GM21447 (cell line): ENCODE results near the gene TBC1D23.
"Not testable (repeated sequence)": the region's sequence is repeated elsewhere in the genome, so short reads cannot be mapped to it uniquely, and the experiment has no call there.

Experiments used
- ATAC-seq: cut with Tn5 transposase; IDR thresholded peaks from one replicate; pipeline ENCODE4 v1.9.1; 2021; ENCODE audit not compliant: unreplicated experiment

TBC1D23 gene

DNA sequence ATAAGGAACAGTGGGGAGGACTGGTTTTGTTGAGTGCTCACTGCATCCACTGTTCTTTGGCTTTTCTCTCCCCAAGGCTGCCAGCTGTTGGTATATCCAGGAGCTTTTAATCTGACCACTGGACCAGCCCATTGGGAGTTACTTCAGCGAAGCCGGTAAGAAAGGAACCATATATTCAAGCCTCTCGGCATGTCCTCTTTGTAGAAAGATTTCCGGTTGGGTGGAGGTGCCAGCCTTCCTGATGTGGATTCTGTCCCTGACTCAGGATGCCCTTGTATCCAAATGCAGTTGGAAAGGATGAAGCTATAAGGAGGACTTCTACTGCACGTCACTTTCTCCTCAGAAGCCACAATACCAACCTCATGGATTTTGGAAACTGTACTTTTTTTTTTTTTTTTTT lies 87.9 kb downstream of the TBC1D23 start:
- ATAC-seq = no peak

DNA sequence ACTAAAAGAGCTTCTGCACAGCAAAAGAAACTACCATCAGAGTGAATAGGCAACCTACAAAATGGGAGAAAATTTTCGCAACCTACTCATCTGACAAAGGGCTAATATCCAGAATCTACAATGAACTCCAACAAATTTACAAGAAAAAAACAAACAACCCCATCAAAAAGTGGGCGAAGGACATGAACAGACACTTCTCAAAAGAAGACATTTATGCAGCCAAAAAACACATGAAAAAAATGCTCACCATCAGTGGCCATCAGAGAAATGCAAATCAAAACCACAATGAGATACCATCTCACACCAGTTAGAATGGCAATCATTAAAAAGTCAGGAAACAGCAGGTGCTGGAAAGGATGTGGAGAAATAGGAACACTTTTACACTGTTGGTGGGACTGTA lies 91.0 kb downstream of the TBC1D23 start:
- not testable (repeated sequence) for ATAC-seq

DNA sequence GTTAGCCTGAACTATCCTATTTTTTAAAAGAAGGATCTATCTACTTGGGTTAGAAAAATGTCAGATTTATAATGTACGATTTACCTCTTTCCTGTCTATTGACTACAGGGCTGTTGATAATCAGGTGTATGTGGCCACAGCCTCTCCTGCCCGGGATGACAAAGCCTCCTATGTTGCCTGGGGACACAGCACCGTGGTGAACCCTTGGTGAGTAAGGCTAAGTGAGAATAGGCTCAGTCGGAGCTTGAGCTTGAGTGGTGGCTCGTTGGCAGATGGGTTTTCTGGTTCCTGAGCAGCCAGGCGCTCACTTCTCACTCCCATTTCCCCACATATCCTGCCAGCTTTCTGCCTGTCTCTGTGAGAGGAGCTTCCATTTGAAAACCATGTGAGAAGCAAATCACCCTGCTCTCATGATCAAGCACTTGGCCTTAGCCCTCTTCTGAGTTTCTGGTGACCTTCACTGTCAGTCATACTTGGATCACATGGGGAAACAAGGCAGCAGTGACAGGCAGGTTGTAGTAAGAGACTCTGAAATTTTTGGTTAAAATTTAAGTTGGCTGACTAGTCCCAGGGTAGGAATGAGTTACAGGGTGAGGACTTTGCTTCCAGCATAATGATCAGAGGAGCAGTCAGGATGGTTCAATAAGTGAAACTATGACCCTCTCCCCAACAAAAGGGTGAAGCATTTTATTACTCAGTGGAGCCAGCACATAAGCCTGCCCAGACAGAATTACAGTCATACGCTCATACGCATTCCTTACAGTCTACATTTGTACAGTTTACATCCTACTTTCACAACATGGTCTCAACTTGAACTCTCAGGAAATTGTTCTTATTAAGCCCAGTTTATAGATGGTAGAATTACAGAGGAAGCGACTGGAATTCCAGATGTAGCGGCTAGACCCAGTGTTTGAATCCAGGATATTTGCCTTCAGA lies 91.8 kb downstream of the TBC1D23 start:
- ATAC-seq = no peak

DNA sequence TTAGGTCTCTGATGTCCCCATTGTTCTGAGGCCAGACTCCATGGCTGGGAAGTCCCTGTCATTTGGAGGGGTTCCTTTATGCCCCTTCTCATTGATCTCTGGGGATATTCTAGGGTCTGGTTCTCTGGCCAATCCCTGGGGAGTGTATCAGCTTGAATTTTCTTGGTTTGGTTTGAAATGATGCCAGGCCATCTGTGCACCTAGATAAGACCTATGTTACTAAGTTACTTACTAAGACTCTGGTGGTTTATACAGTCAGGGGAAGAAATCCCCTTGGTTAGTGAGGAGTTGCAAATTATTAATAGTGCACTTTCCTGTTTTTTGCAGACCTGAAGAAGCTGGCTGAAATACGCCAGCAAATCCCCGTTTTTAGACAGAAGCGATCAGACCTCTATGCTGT lies 94.1 kb downstream of the TBC1D23 start:
- peak; percentile 59 for ATAC-seq

DNA sequence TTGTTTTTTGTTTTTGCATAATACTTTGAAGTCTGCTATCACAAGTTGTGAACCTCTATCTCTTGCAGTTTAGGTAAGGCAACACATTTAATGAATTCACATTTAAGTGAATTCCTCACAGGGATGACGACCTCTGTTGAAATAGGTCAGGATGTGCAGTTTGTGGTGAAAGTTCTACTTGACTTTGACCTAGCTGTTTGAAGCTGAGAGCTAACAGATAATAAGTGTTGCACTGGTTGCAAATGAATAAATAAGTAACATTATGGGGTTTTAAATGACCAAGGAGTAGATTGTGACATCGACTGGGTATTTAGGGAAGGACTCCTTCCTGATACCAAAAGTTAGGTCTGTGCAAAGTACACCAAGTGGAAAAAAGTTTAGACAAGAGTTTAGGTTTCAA lies 97.6 kb downstream of the TBC1D23 start:
- no peak for ATAC-seq

DNA sequence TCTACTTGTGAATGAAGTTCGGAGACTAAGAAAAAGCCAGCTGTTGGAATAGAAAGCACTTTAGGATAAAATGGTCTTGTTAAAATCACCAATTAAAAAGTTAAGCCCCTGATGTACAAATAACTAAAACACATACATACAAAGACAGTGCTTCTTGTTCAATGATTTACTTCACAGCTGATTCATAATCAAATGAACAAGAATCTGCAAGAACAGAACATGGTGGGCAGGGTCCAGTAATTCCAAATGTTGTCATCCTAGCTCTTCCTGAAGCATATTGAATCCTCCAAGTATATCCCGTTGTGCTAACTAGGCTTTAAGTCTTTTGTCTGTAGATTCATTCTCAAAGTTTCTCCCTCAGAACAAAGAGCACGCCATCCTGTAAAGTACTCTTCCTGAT lies 98.2 kb downstream of the TBC1D23 start:
- ATAC-seq = no peak

DNA sequence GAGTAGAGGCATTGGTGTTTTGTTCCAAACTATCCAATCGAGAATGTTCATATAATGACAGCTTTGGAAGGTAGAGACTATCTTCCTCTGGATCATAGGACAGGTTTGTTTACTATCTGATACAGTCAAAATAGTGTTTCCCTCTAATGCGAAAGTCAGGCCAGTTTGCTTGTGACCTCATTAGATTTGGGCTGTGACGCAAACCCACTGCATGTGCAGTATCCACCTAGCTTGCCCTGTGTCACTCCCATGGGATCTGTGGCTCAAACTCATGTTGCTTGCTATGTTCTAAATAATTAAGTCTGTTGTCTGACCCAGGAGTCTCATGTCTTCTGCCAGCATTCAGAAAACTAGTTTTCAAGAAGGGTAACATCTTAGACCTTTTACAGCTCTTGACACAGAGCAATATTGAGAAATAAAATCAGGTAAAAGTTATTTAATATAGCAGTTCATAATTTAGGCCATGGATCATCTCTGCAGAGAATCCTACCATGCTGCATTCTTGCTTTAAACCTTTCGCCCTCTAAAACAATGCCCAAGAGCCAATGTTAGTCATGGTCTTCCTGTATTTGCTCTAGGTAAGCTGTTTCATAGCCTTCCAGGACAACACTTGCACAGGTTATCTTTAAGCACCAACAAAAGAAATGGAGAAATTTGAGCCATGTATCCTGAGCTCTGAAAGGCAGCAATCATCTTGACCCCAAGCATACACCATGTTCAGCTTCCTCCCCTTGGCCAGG lies 100.1 kb downstream of the TBC1D23 start:
- no peak for ATAC-seq

DNA sequence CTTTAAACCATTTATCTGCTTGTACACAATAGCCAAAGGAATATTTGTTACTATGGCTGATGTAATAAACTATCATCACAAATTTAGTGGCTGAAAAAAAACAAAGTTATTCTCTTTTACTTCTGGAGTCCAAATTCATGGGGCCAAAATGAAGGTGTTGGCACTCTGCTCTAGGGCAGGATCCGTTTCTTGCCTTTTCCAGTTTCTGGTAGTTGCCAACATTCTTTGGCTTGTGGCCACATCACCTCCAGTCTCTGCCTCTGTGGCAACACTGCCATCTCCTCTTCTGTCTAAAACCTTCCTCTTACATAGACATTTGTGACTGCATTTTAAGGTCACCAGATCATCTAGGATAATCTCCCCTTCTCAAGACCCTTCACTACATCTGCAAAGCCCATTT lies 101.1 kb downstream of the TBC1D23 start:
- ATAC-seq = no peak

DNA sequence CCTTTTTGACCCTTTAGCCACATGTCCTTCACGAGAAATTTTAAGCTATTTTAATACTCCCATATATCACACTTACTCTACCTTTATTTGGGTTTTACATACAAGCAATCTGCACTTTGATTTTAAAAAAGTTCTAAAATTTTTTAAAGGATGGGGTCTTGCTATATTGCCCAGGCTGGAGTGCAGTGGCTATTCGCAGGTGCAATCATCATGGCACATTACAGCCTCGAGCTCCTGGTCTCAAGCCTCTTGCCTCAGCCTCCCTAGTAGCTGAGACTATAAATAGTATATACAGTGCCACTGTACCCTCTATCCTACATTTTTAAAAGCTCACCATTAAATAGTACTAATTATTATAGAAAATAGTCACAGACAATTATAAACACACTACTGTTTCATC lies 103.6 kb downstream of the TBC1D23 start:
- ATAC-seq = no peak

DNA sequence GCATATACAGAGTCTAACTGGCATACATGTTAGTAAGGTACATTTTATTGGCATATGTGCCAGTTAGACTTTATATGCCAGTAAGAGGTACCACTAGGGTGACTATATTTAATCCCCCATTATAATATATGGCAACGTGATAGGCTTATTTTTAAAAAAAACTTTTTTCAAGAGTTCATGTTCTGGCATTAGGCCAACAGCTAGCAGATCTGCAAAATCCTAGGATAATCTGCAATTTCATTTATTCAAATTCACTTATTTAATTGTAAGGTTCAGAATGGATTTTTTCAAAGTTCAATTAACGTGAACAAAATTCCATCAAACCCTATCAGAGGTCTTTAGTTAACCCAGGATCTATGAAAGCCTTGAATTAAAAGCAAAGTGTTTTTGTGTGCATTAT lies 105.6 kb downstream of the TBC1D23 start:
- ATAC-seq = no peak

DNA sequence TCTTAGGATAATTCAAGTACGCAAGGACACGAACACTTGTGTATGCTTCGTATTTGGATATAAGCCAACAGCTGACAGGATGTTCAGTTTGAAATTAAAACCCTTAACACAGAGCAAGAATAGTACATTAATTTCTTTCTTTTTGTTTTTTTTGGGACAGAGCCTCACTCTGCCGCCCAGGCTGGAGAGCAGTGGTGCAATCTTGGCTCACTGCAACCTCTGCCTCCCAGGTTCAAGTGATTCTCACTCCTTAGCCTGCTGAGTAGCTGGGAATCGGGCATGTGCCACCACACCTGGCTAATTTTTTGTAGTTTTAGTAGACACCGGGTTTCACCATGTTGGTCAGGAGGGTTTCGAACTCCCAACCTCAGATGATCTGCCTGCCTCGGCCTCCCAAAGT lies 107.6 kb downstream of the TBC1D23 start:
- ATAC-seq = no peak

DNA sequence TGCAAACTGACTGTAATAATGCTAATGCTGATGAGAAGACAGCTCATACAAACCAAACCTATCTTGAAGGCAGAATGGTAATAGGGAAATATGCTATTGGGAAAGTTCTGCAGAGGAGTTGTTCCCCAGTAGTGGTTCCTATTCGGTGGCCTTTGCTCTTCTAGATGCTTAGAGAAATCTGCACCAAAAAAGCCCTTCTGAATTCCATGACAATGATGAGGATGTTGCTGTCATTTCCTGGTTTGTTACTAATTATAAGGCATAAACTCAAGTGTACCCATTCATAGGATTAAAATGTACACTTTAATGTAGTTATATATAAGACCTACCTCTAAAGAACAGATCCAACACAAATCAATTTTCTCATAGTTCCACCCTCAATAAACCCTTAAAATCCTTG lies 110.0 kb downstream of the TBC1D23 start:
- no peak for ATAC-seq

DNA sequence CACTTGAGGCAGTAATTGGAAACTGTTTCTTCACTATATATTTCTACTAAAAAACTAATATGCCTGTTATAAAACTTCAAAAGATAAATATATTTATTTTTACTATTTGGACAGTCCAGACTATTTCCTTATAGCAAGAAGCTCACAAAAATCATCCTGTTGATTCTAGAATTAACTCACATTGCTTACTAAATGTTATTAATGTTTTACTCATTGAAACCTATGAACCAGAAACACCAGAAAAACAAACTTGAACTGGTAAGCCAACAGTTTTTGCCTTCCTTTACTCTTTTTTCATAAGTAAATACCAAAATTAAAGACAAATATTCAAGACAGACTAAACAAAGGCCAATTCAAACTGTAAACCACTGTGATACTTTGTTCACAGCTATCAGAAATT lies 113.7 kb downstream of the TBC1D23 start:
- no peak for ATAC-seq
